Activated CD4-positive, CD25-positive, alpha-beta regulatory T cell treated with anti-CD3 and anti-CD28 coated beads, Interleukin-2, amount 50 U/mL, for 72 hours (primary cell): Measurements from ENCODE around the gene ECEL1.
A peak's percentile ranks its signal among the peaks of the same experiment; 100 is the strongest.

Source experiments
- DNase-seq: peaks from one replicate; pipeline ENCODE4 v3.0.0; 2021

ECEL1 gene

DNA sequence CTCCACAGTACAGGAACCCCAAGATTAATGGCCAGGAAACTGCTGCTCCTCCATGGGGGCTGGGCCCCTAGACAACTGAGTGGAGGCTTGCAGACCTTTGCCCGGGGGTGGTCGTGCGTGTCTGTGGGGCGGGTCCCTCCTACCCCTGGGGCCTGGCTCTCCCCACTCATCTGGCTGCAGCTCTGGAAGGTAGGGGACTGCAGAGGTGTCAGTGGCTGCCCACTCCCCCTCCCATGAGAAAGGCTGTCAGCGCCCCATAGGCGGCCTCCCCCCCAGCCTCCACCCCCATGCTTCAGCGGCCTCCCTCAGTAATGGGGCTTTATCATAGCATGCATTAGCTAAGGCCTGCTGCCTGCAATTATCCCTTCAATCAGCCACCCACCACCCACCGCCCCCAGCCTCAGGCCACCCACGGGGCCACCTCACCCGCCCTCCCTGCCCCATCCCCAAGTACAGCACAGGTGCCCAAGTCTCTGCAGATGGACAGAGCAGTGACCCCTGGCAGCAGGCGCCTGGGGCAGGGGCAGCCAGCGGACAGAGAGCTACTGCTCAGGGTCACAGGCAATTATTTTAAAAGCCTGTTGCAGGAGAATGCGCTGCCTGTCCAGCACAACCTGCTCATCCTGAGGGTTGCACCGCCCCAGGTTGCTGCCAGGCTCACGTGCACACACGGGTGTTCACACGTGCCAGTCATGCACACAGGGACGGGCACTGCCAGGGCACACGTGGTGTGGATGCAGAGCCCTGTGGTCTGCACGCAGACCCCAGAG is 9.1 kb upstream of the ECEL1 start:
- DNase-seq: no peak

DNA sequence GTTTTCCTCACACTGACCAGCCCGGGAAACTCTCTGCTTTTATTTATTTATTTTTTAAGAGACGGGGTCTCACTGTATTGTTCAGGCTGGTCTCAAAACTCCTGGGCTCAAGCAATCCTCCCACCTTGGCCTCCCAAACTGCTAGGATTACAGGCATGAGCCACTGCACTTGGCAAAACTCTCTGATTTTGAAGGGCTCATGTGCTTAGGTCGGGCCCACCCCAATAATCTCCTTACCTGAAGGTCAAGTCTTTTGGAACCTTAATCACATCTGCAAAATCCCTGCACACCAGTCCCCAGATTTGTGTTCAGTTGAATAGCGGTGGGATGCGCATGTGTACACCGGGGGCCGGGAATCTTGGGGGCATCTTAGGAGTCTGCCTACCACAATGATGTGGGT is 7.7 kb upstream of the ECEL1 start:
- DNase-seq: no peak

DNA sequence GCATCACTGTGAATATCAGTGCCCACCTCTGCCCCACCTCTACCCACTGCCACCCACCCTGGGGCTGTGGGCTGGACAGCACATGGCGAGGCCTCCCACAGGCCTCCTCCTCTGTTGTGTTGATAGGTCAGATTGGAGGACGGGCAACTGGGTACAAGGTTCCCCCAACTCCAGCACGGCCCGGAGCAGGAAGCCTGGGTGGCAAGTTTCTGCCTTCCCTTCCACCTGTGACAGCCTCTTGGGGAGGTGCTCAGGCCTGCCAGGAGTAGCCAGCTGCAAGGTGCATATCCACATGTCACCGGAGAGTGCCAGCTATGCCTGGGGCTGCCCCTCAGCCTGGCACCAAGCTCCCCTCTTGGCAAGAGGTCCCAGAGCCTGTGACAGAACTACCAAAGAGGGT is 6.9 kb upstream of the ECEL1 start:
- no peak for DNase-seq

DNA sequence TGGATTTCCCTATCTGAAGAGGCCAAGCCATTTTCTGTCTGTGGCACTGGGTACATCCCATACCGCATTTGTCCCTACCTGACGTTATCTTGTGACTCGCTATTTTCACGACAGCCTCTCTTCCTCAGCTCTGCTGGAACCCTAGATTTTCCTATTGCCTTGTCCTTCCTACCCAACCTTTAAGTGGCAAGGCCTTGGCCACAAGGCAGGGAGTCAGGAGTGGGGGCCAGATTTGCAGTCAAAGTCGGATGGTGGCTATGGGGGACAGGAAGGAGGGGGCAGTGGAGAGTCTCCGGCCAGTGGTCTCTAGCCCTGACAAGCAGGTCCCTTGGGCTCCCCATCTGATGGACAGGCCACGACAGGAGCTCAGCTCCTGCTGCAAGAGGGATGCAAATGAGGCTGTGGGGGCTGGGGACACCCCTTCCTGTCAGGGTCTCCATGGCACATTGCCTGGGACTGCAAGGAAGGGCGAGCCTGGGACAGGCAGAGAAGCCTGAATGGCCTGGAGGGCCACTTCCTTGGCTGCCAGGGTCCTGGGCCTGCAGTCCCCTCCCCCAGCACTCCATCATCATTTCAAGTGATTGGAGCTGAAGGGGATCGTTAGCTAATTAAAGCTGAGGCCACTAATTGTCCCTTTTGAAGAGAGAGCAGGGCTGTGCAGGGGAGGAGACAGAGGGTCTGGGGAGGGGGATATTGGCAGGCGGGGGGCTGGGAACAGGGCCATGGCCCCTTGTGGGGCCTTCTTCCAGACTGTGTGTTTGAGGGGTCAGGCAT is 6.3 kb upstream of the ECEL1 start:
- no peak for DNase-seq

DNA sequence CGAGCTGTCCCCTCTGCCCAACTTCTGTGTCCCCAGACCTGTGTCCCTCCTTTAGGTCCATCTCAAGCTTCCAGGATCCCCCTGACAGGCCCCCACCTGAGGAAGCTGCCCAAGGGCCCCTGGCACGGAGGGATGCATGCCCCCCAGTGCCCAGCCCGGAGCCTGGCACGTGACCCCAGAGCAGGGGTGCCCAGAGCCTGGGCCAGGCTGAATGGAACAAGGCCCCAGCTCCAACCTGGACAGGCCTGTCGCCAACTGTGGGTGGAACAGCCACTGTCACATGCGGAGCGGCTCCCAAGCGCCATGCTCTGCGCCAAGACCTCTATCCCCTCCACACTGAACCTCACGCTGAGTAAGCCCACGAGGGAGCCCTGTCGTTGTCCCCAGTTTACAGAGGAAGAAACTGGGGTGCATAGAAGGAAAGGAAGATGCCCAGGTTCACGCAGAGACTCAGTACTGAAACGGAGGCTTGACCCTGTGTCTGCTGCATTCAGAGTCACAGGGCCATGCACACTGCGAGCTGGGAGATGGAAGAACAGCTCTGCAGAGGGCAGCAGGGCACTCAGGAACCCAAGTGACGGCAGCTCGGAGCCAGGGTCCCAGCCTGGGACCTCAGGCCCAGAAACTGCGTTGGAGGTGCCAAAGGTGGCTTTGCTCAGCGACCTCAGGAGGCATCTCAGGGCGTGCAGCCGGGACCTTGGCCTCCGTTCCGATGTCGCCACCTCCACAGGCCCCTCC is 5.5 kb upstream of the ECEL1 start:
- no peak for DNase-seq

DNA sequence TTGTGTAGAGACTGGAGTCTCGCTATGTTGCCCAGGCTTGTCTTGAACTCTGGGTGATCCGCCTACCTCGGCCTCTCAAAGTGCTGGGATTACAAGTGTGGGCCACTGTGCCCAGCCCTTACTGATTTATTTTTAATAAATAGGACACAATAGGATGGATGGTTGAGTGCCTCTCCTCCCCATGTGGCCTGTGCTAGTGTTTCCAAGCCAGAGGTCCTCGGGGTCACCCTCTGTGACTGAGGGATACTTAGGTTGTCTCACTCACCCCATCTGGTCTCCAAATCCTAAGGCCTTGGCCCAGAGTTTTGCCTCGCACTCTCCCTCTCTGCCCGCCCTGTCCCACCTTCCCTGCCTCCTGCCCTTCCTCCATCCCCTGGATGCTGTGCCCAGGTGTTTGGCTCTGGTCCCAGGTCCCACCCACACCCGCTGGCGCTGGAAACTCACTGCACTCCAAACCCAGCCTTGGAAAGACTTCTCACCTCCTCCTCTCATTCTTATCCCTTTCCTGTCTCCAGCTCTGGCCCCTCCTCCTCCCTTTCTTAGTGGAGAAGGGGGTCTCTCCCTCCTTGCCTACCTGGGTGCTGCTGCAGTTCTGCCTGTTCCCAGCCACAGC is 4.7 kb upstream of the ECEL1 start:
- no peak for DNase-seq

DNA sequence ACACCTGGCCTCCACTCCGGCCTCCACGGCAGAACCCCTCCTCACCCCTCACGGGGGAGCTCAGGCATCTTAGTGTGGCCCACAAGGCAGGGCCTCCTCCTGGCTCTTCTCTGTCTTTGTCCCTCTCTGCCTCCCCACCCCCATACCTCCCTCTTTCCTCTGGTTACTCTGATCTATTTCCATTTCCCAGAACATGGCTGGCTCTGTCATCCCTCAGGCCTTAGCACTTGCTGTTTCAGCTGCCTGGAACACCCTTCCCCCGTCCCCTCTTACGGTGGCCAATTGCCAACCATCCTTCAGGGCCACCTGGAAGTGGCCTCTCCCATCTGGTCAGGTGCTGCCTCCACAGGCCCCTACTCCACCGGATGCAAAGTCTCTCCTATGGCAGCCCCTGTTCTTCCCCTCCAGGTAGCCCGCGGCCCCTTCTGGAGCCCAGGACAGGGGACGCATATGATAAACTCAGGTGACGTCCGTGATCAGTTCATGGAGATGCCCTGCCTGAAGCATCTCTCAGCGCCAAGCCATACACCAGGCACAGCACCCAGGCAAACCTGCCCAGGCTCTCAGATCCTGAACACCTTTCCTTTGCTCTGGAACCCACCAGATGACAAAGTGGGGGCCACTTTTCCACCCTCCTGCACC is 3.6 kb upstream of the ECEL1 start:
- DNase-seq: no peak

DNA sequence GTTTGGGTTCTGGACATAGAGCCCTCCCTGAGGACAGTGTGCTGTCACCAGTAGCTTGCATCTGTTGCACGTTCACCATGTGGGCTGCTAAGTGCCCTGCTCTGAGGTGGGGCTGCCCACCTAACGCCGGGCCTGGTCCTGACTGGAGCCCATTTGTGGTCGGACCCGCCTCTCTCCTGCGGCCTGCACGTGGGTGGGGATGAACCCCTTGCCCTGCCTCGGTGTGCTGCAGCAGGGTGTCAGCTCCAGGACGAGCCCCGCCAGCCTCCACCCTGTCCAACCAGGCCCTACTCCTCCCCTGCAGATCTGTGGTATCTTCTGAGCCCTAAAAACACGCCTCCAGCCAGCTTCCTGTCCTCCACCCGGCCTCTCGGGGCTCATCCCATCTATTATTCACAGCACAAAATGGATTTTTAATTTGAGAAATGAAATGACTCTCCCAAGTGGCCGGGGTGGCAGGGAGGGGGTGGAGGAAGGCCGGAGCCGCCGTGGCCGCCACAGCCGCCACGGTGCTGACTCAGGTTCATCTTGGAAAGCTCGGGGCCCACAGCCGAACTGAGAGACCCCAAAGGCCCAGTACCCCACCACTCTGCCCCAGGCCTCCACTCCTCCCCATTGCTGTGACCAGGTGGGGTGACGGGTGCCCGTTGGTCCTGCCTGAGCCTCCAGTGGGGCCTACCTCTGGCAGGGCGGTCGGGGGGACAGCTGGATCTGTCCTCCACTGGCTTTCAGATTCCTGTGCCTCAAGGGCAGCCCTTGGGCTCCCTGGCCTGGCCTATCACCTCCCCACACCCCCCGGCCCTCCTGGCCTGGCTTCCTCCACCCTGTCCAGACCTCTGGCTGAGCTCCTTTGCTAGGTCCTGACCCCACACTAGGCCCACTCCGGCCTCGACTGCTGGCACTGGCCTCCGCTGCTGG is 2.8 kb upstream of the ECEL1 start:
- peak; percentile 29 for DNase-seq

DNA sequence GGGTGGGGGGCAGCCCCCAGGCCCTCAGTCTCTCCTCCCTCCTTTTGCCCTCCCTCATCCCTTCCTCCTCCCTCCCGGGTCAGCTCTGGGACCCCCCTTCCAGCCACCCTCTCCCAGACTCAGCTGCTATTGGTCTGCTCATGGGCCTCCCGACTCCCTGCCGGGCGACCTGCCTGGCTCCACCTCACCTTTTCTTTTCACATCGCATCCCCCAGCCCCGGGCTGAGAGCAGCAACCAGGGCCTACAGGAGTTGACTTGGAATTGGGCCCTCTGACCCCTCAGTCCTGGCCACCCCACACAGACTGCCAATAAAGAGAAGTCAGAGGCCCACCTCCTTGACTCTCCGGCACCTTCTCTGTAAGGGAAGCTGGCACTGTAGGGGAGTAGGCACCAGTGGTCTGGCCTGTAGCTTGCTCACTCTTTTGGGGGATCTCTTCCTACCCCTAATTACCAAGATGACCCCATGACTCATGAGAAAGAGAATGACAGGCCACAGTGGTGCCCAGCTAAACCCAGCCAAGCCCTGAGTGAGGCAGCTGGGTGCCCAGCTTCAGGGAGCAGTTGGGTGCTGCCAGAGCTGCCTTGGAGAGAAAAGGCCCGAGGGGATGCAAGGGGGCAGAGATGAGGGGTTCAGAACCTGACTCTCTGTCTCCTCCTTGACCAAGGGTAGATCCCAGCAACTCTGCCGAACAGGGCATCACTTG is 2.0 kb upstream of the ECEL1 start:
- DNase-seq: peak; percentile 27

DNA sequence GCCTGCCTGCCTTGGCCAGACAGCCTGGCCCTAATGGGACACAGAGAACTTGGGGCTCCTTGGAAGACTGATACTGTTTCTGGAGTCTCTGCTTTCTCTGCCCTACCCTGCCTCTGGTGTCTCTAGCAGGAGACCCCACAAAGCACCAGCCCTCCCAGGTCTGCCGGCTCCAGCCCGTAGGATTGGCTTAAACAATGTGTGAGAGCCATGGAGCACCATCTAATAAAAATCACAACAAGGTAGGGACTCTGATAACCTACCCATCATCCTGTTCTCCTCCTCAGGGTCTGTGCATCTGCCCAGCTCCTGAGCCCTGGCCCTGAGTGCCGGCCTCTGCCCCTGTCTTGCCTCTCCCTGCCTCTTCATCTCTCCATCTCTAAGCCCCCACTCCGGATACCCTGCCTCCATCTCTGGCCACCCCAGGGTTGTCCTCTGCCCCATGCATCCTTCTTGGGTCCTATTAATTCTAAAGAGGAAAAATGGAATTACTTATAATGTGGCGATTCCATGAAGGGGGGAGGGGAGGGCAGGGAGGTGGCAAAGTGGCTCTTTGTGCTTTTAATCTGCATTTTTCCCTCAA is 1.2 kb upstream of the ECEL1 start:
- peak; percentile 25 for DNase-seq

DNA sequence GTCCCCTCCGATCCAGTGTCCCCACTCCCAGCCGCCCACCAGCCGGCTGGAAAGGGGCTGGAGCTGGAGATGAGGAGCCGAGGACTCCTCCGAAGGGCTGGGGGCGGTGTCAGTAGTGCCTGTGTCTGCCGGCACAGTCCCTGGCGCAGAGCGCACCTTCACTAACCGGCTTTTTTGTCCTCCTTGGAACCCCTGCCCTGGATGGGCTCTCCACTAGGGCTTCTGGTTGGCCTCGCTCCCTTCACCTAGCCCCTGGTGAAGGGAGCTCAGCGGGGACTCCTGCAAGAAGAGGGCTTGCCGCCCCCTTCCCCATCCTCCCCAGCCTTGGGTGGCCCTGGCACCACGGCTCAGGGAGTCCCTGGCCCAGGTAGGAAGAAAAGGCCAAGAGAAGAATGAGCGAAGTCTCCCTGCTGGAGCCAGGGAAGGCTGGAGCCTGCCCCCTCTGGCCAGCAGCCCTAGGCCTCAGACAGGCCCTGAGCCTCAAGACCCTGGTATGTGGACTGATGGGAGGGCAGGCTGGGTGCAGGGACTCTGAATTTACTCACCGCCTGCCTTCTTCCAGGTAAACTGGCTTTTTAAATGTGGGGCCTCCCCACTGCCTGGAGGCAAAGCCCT is 570 bp upstream of the ECEL1 start:
- no peak for DNase-seq

DNA sequence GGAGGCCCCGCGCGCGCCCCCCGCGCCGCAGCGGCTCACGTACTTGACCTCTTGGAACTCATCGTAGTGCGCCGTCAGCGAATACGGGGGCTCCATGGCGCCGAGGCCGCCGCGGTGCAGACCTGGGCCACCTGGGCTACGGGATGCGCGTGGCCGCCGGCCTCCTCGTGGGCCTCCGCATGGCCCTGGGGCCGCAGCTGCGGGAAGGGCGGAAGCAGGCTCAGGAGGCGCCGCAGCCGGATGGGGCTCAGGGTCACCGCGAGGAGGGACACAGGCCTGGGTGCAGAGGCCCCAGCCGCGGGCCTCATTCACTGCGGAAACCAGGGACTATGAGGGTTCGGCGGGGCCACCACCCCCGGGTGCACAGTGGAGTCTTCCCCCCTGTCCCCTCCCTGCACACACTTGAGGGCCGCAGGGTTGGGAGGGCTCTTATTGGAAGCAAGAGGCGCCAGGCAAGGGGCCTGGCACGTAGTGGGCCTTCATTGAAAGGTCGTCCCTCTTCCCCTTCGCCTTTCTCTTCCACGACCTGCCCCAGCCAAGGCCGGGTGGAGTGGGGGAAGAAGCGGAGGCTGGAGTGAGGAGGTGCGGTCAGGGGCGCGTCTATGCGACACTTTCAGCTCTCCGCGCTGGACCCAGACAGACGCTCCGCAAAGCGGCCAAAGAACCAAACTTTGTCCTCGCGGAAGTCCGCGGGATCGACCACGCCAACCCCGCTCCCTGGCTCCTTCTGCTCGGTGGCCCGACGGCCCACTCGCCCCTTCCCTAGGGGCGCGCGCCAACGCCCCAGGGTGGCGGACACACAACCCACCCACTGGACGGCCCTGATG is 863 bp downstream of the ECEL1 start:
- DNase-seq: peak; percentile 32

DNA sequence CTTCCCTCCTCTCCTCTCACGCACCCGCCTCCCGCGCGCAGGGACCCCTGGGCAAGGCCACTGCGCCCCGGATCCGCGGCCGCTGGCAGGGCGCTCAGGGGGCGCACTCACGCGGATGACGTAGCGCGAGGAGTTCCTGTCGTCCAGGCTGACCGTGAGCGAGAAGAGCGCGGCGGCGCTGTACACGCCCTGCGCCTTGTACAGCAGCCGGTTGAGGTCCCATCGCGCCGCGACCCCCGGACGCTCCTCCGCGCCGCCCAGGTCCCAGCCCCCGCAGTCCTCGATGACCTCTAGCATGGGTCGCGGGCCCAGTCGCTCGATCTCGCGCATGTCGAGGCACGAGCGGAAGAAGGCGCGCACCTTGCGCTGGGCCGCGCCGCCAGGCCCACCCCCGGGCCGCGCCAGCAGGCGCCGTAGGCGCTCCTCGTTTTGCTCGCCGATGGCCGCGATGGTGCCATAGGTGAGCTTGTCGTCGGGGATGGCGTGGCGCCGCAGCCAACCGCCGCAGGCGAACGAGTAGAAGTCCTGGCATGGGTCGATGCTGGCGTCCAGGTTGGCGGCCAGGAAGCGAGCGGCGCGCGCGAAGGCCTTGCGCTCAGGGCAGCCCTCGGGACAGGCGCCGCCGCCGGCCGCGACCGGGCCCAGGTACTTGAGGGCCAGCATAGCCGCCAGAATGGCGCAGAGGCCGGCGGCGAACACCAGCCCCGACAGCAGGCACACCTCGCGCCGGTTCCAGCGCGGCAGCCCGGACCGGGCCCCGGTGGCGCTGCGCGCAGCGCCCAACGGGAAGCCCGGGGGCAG is 1.7 kb downstream of the ECEL1 start:
- DNase-seq: peak; percentile 27

DNA sequence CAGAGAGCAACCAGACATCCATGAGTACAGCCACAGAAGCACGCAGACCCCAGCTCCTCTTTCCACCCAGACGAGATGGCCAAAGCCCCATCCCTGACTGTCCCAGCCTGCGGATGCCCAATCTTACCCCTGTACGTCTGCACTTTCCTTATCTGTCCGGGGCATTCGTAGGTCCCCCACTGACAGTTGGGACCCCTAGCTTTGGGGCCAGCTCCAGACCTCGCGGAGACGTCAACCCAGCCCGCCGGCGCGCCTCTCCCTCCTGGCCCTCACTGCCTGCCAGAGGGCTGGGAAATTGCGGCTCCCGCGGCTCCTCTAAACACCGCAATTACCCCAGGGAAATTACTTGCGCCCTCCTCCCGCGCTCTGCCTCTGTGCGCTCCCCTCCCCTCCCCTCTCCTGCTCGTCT is 2.3 kb downstream of the ECEL1 start:
- DNase-seq: peak; percentile 27

DNA sequence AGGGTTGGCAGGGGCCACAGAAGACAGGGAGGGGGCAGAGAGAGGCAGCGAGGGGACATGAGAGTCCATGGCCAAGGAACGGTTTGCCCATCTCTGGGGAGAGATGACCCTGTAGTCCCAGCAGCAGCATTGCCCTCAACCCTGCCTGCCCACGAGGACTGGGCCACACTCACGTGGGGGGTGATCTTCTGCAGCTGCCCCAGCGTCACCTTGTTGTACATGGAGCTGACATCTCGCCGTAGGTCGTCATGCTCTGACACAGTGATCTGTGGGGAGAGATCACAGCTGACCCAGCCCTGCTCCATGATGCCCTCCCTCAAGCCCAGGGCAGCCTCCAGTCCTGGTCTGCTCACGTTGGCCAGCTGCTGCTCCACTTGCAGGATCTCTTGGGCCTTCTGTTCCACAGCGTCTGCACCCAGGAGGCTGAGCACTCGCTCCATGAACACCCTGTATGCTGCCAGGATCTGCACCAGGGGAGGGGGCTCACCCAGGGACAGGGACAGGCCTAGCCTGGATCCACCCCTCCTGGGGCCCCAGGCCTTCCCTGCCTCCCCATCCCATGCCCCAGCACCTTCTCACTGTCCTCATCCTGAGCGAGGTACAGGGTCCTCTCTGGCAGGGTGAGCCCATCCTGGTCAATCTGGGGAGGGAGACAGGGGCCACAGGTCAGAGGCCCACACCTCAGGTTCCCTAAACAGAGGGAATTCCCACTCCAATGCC is 2.8 kb downstream of the ECEL1 start:
- DNase-seq: peak; percentile 25

DNA sequence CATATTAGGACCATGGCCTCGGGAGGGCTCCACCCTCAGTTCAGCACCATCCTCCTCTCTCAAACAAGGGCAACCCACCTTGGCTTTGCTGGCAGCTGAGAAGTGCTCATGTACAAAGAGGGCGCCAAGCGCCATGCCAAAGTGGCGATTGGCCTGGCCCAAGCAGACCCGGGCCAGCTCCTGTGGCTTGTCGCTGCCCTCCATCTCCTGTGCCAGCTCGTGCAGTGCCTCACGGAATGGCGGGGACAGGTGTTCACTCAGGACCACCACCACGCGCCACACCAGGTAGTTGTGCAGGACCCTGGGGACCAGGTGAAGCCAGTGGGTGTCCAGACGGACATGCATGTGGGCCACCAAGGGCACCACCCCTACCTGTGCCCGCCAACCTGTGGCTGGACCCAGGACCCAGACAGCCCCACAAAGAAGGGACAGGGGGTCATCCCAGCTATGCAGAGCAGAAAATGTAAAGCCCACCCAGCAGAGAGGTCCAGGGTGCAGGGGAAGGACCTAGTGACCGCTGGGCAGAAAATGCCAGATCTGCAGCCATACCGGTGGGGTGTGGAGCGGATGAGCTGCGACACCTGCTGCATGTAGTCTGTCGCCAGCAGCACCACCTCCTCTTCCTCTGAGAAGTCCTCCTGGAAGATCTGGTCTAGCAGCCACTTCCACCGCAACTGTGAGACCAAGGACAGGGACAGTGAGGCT is 3.6 kb downstream of the ECEL1 start:
- peak; percentile 27 for DNase-seq
